ENCODE results near the gene TSPYL6.

The TSPYL6 gene

GRCh38 chr2:54255230-54256090 is 569 bp downstream of the TSPYL6 start:
- DNase-seq (ENCODE audit: low spot score): no peak

DNA sequence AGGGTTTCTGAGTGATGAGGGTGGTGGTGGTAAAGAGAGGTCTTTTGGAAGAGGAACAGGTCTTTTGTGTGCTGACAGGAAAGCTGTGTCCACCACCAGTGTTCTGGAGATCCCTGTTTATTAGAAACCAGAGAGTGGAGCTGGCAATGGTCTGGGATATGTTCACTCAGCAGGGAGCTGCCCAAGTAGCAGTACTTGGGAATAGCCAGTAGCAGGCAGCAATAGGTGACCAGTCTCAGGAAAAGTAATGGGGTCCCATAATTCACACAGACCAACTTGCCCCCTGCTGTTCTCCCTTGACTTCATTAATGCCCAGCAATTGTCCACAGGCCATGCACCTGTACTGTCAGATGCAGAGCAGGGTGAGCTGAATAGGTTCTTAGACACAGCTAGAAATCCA is 1.8 kb downstream of the TSPYL6 start:
- no peak for DNase-seq (ENCODE audit: low spot score)

DNA sequence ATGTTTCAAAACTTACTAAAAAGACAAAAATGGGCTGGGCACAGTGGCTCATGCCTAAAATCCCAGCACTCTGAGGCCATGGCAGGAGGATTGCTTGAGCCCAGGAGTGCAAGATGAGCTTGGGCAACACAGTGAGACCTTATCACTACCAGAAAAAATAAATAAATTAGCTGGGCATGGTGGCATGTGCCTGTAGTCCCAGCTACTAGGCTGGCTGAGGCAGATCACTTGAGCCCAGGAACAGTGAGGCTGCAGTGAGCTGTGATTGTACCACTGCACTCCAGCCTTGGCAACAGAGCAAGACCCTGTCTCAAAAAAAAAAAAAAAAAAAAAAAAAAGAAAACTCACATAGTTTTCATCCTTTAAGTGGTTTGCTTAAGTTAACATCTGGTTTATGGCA is 6.4 kb downstream of the TSPYL6 start:
- no peak for DNase-seq (ENCODE audit: low spot score)

DNA sequence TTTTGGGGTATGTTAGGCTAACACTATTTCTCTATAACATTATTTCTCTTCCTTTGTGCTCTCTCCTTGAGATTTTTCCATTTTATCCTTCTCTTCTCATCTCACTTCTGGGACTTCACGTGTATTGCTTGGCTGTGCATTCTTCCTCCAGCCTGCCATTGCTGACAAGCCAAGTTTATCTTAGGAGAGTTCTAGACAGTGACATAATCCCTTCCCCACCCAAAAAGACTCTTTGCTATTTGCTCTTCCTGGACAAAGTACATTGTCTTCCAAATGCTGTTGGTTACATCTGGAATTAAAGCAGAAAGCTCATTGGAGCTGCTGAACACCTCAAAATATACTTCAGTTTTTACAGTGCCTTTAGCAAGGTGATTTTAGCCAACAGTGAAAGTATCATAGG is 8.9 kb downstream of the TSPYL6 start:
- DNase-seq (ENCODE audit: low spot score): no peak

- DNase-seq (ENCODE audit: low spot score): no peak
Measured at GRCh38 chr2:54240515-54241469, 15.2 kb downstream of the TSPYL6 start.

DNA sequence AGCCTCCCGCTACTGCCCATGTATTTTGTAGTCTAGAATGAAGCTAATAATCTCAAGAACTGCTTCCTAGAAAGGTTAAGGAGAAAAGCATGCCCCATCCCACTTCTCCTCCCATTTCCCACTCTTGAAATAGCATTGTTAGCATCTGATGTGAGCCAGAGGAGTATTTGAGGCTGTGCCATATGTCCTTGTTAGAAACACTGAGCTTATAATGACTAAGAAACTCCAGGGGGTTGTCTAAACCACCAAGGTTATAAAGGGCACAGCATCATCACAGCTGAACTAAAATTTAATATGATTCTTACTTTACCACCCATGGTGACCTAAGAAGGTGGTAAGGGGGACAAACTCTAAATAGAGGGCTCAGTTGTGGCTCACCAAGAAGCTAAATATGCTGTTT is 16.6 kb downstream of the TSPYL6 start:
- DNase-seq (ENCODE audit: low spot score): no peak

DNA sequence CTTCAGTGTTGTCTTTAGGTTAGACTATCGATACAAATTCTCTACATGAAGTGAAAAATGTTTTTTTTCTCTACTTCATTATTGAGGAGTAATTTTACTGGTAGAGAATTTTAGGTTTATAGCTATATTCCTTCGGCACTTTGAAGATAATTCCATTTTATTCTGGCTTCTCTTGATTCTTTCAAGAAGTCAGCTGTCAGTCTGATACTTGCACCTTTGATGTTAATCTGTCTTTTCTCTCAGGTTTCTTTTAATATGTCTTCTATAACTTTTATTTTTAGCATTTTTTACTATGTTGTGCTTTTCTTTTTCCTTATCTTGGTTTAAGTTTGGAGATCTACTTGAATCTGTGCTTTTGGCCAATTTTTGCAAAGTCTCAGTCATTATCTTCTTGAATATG is 18.6 kb downstream of the TSPYL6 start:
- DNase-seq (ENCODE audit: low spot score): no peak

DNA sequence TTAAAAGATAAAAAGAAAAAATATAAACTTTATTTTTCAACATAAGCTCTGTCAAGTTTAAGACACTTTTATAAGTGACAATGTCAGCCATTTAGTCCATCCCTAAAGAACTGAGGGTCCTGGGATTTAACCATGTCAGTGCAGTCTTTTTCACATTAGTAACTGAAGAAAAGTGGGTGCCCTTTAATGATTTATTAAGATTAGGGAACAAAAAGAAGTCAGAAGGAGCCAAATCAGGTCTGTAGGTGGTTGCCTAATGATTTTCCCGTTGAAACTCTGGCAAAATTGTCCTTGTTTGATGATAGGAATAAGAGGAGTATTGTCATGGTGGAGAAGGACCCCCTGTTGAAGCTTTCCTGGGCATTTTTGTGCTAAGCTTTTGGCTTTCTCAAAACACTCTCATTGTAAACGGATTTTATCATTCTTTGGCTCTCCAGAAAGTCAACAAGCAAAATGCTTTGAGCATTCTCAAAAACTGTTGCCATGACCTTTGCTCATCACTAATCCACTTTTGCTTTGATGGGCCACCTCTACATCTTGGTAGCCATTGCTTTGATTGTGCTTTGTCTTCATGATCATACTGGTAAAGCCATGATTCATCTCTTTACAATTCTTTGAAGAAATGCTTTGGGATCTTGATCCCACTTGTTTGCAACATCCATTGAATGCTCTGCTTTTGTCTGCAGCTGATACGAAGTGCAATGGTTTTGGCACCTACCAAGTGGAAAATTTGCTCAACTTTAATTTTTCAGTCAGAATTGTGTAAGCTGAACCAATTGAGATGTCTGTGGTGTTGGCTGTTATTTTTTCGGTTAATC is 22.0 kb downstream of the TSPYL6 start:
- no peak for DNase-seq (ENCODE audit: low spot score)

GRCh38 chr2:54228945-54229344 is 27.1 kb downstream of the TSPYL6 start:
- no peak for DNase-seq (ENCODE audit: low spot score)

GRCh38 chr2:54227798-54228197 is 28.2 kb downstream of the TSPYL6 start:
- no peak for DNase-seq (ENCODE audit: low spot score)

DNA sequence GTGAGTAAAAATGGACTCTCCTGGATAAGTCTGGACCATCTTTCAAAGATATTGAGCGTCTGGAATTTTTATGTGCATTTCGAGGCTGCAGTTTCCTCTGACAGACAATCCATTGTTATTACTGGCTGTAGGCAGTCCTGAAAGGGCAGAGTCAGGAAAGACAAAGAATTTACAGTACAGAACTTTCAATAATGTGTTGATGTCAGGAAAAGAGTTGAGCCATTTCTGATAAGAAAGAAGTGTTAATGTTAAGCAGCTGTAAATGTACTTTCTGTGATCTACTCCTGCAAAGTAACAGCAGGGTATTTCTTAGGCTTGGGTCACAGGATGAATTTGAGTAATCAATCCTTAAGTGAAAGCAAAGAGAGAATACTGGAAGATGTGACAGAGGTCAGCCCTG is 29.8 kb downstream of the TSPYL6 start:
- no peak for DNase-seq (ENCODE audit: low spot score)

DNA sequence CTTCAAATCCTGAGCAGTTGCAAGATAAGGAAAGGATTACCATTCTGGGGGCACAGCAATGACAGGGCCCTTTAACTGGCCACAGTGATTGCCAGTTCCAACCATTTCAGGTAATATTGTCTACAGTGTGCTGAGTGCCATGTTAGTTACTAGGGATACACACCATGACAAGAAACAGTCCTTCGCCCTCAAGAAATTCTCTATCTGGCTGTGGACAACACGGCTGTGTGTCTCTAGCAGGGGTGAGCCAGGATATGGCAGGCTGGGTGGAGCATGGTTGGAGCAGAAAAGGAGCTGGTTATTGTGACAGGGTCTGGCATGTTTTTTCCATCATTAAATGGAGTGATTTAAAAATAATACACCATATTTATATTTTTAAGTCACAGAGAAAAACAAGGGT is 31.0 kb downstream of the TSPYL6 start:
- DNase-seq (ENCODE audit: low spot score): no peak

DNA sequence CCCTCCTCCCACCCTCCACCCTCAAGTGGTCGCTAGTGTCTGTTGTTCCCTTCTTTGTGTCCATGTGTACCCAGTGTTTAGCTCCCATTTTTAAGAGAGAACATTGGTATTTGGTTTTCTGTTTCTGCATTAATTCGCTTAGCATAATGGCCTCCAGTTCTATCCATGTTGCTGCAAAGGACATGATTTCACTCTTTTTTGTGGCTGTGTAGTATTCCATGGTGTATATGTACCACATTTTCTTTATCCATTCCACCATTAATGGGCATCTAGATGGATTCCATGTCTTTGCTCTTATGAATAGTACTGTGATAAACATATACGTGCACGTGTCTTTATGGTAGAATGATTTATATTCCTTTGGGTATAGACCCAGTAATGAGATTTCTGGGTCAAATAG is 42.9 kb downstream of the TSPYL6 start:
- DNase-seq (ENCODE audit: low spot score): no peak

DNA sequence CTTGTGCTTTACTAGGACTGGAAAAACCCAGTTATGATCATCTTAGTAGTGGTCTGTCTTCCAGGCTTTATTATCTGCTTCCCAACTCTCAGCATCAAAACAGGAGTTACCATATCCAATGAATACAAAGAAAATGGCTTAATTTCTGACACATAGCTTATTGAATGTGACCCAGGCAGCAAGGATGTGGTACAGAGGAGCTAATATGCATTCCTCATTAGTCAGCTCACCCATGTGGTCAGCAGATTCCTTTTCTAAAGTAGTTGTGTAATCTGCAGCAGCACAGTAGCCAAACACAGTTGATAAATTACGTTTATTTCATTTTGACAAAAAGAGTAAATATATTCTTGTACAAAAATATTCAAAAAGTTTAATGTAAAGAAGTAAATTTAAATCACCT is 43.6 kb downstream of the TSPYL6 start:
- peak; percentile 26 for DNase-seq (ENCODE audit: low spot score)

GRCh38 chr2:54209379-54209778 is 46.6 kb downstream of the TSPYL6 start:
- no peak for DNase-seq (ENCODE audit: low spot score)

DNA sequence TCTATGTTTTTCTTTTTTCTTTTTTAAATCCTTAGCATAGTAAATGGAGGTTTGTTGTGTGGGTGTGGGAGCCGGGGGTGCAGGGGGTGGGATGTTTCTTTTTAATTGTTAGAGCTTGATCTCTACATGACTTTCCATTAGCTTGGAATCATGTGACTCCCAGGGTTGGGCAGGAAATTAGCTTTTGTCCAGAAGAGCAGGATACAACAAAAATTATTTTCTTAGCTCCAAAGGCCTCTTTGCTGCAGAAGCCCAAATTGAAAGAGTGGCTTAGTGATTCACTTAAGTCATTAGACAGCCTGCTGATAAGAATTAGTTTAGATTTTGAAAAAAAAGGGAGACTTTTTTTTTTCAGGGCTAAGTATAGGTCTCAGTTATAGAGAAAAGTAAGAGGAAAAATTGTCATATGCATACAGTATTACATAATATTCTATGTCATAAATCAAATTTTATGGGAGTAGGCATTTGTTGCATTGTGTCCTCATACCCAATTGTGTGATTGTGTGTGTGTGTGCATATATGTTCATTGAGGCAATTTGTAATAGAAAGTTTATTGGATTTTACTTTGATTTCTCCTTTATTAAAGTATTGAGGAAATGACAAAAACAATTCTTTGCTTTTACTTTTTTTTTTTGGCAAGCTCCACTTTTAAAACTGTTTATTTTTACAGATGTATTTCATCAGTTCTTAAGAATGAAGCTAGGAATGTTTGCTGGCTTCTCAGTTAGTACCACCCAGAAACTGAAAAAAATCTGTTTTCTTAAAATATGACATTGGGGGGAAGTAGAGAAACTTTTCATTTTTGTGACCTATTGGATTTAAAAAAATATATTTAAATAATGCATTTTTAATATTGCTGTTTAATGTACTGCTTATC is 47.4 kb downstream of the TSPYL6 start:
- no peak for DNase-seq (ENCODE audit: low spot score)

GRCh38 chr2:54207666-54208195 is 48.3 kb downstream of the TSPYL6 start:
- DNase-seq (ENCODE audit: low spot score): no peak

GRCh38 chr2:54206596-54206995 is 49.4 kb downstream of the TSPYL6 start:
- DNase-seq (ENCODE audit: low spot score): peak; percentile 36

DNA sequence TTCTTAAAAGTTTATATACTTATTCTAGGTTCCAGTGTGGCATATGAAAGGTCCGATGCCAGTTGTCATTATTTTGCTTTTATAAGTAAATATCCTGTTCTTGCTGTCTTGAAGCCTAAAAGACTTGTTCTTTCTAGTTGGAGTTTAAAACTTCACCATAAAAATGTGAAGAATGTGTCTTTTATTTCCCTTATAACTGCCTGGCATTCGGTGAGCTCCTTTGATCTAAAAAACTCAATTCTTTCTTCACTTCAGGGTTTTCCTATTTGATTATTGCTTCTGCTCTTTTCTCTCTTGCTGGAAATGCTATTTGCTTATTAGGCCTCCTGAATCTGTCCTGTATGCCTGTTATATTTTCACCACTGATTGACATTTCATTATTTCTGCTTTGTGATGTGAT is 51.6 kb downstream of the TSPYL6 start:
- no peak for DNase-seq (ENCODE audit: low spot score)
